Activated naive CD8-positive, alpha-beta T cell treated with anti-CD3 and anti-CD28 coated beads, Interleukin-2, amount 10 ng/mL, durations not matched to agents 7 days and 5 days (primary cell): ENCODE measurements around the gene SCARB1. TPM values are rescaled to one million over a fixed set of nuclear protein-coding genes. Genes with fewer than 3 reads are reported as not detected.
A peak's percentile ranks its signal among the peaks of the same experiment; 100 is the strongest.

Source experiments
- ATAC-seq: fragments of 150-1000 bp; cut with Tn5 transposase; one replicate; pipeline ENCODE4 v1.10.0; 2021; ENCODE audit warnings: low read depth, moderate library complexity
- POLR2A ChIA-PET: fragments of 350-600 bp; sonication (Branson Sonifier 250); formaldehyde crosslinking; loops from one replicate; lab custom pipeline; 2021; ENCODE audit warnings: antibody characterized with exemption; lab: Charles Lee
- DNase-seq: peaks from one replicate; pipeline ENCODE4 v3.0.0; 2021
- H3K27ac Mint-ChIP-seq: one replicate; pipeline ENCODE4 v1.8.0; 2022; ENCODE audit warnings: mild to moderate bottlenecking, mixed read lengths
- H3K27me3 Mint-ChIP-seq: one replicate; pipeline ENCODE4 v1.8.0; 2022; ENCODE audit warnings: mild to moderate bottlenecking, moderate library complexity, mixed read lengths
- H3K36me3 Mint-ChIP-seq: one replicate; pipeline ENCODE4 v1.8.0; 2021; ENCODE audit warnings: mild to moderate bottlenecking, mixed read lengths
- H3K4me1 Mint-ChIP-seq: one replicate; pipeline ENCODE4 v1.8.0; 2021; ENCODE audit warnings: mixed read lengths
- H3K4me3 Mint-ChIP-seq: one replicate; pipeline ENCODE4 v1.8.0; 2022; ENCODE audit warnings: mild to moderate bottlenecking, moderate library complexity, mixed read lengths
- H3K9me3 Mint-ChIP-seq: one replicate; pipeline ENCODE4 v1.8.0; 2021; ENCODE audit warnings: mixed read lengths
- total RNA-seq, 2 experiments: library from RNA; stranded (reverse); gene quantifications; one replicate each; pipeline ENCODE4 v1.2.3, GENCODE V29; 2021

SCARB1 gene
- total RNA-seq, 2 experiments from 2014 or later, result 10.8 to 13.0 TPM

DNA sequence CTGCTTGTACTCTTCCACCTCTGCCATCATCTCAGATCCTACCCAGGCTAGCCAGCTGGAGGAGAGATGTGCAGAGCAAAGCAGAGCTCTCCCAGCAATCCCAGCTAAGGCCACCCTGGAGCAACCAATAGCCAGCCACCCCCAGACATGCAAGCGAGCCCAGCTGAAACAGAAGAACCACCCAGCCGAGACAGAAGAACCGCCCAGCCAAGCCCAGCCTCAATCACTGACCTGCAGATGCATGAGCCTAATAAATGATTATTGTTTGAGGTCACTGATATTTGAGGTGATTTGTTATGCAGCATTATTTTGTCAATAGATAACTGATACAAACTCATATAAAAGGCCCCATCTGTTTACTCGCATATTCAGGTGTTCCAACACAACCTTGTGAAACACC is 106.3 kb downstream of the SCARB1 start:
- peaks cover 15% of the 10 kb centered on the region for H3K4me1 Mint-ChIP-seq
- POLR2A ChIA-PET, result no interaction called here
- DNase-seq (no peak), ATAC-seq (no peak)
- no peak overlapping the region for H3K27ac Mint-ChIP-seq
- H3K9me3 Mint-ChIP-seq, result peaks cover 16% of the 10 kb centered on the region
- H3K4me3 Mint-ChIP-seq, result no peak overlapping the region
- H3K27me3 Mint-ChIP-seq, result peaks cover 26% of the 10 kb centered on the region
- peaks cover 5% of the 10 kb centered on the region for H3K36me3 Mint-ChIP-seq

DNA sequence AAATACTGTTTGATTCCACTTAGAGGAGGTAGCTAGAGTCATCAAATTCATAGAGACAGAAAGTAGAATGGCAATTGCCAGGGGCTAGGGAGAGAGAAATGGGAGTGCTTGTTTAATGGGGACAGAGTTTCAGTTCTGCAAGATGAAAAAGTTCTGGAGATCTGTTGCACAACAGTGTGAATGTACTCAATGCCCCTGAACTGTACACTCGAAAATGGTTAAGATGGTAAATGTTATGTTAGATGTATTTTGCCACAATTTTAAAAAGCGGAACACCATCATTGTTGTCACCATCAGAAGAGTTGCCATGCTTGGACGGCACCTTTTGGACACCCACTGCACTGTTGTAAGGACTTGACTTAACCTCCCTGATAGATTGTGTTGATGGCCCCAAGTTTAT is 106.9 kb downstream of the SCARB1 start:
- DNase-seq (no peak), ATAC-seq (no peak)
- no peak overlapping the region for H3K4me3 Mint-ChIP-seq
- H3K36me3 Mint-ChIP-seq, result peaks cover 5% of the 10 kb centered on the region
- peaks cover 26% of the 10 kb centered on the region for H3K27me3 Mint-ChIP-seq
- POLR2A ChIA-PET, result interaction anchor here (0.5 kb wide), 1 partner anchor 13 kb away, joined by 4 read pairs; no protein-coding TSS in a partner anchor
- H3K27ac Mint-ChIP-seq, result no peak overlapping the region
- H3K4me1 Mint-ChIP-seq, result peaks cover 15% of the 10 kb centered on the region
- H3K9me3 Mint-ChIP-seq, result peaks cover 16% of the 10 kb centered on the region

DNA sequence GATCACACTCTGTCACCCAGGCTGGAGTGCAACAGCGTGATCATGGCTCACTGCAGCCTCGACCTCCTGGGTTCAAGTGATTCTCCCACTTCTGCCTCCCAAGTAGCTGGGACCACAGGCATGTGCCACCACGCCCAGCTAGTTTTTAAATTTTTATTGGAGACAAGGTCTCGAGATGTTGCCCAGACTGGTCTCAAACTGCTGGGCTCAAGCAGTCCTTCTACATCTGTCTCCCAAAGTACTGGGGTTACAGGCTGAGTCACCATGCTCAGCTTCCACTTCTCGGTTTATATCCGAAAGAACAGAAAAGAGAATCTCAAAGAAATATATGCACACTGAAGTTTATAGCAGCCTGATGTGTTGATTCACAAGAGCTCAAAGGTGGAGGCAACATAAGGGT is 107.5 kb downstream of the SCARB1 start:
- DNase-seq (no peak), ATAC-seq (no peak)
- peaks cover 15% of the 10 kb centered on the region for H3K4me1 Mint-ChIP-seq
- H3K27ac Mint-ChIP-seq, result no peak overlapping the region
- H3K27me3 Mint-ChIP-seq, result peaks cover 24% of the 10 kb centered on the region
- H3K9me3 Mint-ChIP-seq, result peaks cover 16% of the 10 kb centered on the region
- no peak overlapping the region for H3K4me3 Mint-ChIP-seq
- H3K36me3 Mint-ChIP-seq, result peaks cover 5% of the 10 kb centered on the region
- POLR2A ChIA-PET, result interaction anchor here (0.5 kb wide), 1 partner anchor 14 kb away, joined by 4 read pairs; no protein-coding TSS in a partner anchor

DNA sequence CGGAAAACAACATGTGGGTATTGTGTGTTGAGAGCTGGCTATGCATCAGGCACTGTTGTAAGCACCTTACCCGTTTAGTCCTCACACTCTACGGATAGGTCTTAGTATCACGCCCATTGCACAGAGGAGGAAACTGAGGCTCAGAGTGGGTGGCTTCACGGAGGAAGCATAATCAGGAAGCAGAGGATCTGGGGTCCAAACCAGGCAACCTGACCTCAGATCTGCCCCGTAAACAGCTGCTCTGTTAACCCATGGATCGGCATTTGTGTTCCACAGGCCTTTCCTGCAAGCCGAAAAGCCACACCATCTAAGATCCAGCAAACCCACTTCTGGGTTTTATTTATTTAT is 107.9 kb downstream of the SCARB1 start:
- Mint-ChIP-seq H3K27me3 (peaks cover 22% of the 10 kb centered on the region), H3K9me3 (peaks cover 16% of the 10 kb centered on the region), H3K27ac (peak overlapping the region; percentile 31), H3K4me3 (peak overlapping the region; percentile 40), H3K4me1 (peaks cover 15% of the 10 kb centered on the region), H3K36me3 (peaks cover 5% of the 10 kb centered on the region)
- DNase-seq (no peak), ATAC-seq (no peak)
- POLR2A ChIA-PET, result interaction anchor here (0.7 kb wide), 1 partner anchor 13 kb away, joined by 3 read pairs; no protein-coding TSS in a partner anchor

DNA sequence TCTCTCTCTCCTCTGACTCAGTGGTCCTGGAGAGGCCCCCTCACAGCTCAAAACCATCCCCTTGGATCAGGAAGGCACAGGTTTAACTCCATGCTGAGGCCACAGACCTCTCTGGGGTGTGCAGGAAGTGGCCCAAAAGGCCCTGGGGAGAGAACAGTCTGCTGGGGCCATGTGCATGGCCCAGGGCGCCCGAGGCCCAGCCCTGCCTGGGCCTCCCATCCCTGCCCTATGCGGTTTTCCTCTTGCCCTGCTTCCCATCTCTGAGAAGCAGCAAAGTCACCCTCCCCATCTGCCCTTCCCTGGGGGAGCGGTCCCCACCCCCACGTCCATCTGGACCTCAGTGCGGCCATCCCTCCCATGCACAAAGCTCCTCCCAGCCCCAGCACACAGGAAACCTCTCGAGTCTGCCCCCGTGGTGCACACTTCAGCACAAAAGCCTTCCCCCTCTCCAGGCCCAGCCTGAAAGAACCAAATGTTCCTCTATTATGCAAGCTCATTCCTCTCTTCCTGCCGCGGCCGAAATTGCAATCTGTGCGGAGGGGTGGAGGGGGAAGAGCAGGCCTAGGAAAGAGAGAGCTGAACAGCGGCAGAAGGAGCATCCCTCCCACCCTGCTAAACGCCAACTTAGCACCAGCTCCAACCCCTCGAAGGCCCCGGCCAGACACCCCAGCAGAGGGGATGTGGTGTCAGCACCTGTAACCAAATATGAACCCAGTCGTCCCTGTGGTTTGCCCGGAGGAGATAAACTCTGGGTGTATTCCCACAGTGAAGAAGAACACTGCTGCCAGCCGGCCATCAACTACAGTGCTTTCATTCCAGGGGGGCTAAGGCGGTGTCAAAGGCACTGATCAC is 108.5 kb downstream of the SCARB1 start:
- DNase-seq, result peak; percentile 59
- peak overlapping the region; percentile 31 for H3K27ac Mint-ChIP-seq
- peaks cover 5% of the 10 kb centered on the region for H3K36me3 Mint-ChIP-seq
- H3K4me1 Mint-ChIP-seq, result peaks cover 15% of the 10 kb centered on the region
- peak overlapping the region; percentile 40 for H3K4me3 Mint-ChIP-seq
- ATAC-seq, result peak; percentile 75
- POLR2A ChIA-PET, result interaction anchor here (0.7 kb wide), 1 partner anchor 14 kb away, joined by 3 read pairs; no protein-coding TSS in a partner anchor
- peaks cover 23% of the 10 kb centered on the region for H3K27me3 Mint-ChIP-seq
- H3K9me3 Mint-ChIP-seq, result peaks cover 16% of the 10 kb centered on the region

DNA sequence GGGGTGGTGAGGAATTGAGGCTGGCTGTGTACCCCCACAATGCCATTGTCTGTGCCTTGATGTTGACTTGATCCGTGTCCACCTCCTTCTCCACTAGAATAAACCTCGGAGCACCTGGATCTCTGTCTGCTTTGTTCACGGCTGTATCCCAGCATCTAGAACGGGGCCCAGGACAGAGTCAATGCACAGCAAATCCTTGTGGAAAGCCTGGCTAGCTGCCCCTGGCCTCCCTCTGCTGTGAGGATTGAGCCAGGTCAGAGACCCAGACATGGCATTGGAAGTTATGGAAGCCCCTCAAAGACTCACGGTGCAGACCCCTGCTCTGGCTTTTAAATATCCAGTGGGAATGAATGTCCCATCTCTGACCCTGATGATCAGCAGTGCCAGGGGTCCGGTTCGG is 109.2 kb downstream of the SCARB1 start:
- H3K36me3 Mint-ChIP-seq, result peaks cover 5% of the 10 kb centered on the region
- POLR2A ChIA-PET, result no interaction called here
- no peak overlapping the region for H3K4me3 Mint-ChIP-seq
- peaks cover 24% of the 10 kb centered on the region for H3K27me3 Mint-ChIP-seq
- no peak overlapping the region for H3K27ac Mint-ChIP-seq
- DNase-seq, result no peak
- H3K9me3 Mint-ChIP-seq, result peaks cover 16% of the 10 kb centered on the region
- no peak for ATAC-seq
- peaks cover 15% of the 10 kb centered on the region for H3K4me1 Mint-ChIP-seq

DNA sequence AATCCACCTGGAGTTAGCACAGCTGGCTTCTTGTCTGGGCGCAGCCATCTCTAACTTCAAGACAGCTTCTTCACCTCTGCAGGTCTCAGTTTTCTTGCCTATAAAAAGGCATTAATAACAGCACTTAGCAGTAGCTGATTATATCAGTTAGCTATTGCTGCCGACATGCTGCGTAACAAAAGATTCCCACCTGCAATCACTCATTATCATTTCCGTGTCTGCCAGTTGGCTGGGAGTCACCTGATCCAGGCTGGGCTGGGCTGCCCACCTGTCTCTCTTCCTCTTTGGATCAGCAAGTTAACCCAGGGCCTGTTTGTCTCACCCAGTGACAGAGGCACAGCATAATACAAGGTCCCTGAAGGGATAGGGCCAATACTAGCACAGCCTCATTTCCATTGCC is 109.7 kb downstream of the SCARB1 start:
- DNase-seq (no peak), ATAC-seq (no peak)
- POLR2A ChIA-PET, result no interaction called here
- Mint-ChIP-seq H3K27me3 (peaks cover 24% of the 10 kb centered on the region), H3K9me3 (peaks cover 16% of the 10 kb centered on the region), H3K4me1 (peaks cover 15% of the 10 kb centered on the region), H3K27ac (no peak overlapping the region), H3K36me3 (peaks cover 5% of the 10 kb centered on the region), H3K4me3 (no peak overlapping the region)

DNA sequence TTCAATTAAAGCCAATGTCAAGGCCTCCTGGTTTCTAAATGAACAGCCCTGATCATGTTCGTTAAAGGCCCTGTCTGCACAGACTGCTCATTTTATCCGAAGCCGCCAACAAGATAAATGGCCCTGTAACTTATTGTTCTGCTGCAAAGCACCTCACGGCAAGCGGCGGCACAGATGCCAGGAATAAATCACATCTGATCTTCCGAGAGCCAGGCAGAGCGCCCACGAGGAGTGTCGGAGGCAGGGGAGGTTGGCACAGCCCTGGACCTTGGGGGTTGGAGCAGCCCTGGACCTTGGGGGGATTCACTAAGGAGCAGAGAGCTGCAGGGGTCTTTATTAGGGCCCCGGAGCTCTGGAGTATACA is 110.5 kb downstream of the SCARB1 start:
- H3K9me3 Mint-ChIP-seq, result peaks cover 16% of the 10 kb centered on the region
- peaks cover 24% of the 10 kb centered on the region for H3K27me3 Mint-ChIP-seq
- peaks cover 15% of the 10 kb centered on the region for H3K4me1 Mint-ChIP-seq
- POLR2A ChIA-PET, result no interaction called here
- no peak for ATAC-seq
- peaks cover 5% of the 10 kb centered on the region for H3K36me3 Mint-ChIP-seq
- no peak for DNase-seq
- H3K4me3 Mint-ChIP-seq, result no peak overlapping the region
- H3K27ac Mint-ChIP-seq, result no peak overlapping the region

DNA sequence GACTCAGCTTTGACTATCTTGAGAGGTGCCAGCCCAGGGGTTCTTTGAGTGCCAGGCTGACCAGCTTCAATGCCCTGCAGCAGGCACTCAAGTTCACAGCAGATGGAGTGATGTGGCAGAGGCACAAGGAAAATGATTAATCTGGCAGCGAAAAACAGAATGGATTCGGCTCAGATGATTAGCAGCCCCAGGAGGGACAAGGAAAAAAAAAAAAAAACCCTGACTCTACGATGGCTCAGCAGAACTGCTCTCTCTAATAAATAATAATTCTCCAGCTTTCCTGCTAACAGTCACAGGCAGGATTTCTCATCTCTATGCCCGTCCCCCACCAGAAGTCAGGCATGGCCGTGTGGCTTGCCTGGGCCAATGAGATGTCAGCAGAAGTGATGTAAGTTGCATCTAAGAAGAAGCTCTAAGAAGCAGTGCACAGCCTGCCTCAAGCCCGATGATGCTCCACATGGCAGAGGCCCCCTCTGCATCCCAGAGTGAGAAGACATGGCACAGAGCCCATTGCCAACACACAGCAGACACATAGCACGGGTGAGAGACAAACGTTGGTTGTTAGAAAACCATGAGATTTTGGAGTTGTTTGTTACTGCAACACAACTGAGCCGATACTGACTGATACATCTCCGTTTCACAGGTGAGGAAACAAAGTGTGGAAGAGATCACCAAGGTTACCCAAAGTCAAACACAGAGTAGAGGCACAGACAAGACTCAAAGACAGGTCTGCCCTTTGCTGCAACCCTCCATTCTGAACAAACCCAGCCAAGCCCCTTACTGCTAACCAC is 111.0 kb downstream of the SCARB1 start:
- no peak for DNase-seq
- peaks cover 24% of the 10 kb centered on the region for H3K27me3 Mint-ChIP-seq
- no peak overlapping the region for H3K4me3 Mint-ChIP-seq
- ATAC-seq, result no peak
- POLR2A ChIA-PET, result no interaction called here
- H3K36me3 Mint-ChIP-seq, result peaks cover 5% of the 10 kb centered on the region
- H3K27ac Mint-ChIP-seq, result no peak overlapping the region
- peaks cover 15% of the 10 kb centered on the region for H3K4me1 Mint-ChIP-seq
- peaks cover 14% of the 10 kb centered on the region for H3K9me3 Mint-ChIP-seq

DNA sequence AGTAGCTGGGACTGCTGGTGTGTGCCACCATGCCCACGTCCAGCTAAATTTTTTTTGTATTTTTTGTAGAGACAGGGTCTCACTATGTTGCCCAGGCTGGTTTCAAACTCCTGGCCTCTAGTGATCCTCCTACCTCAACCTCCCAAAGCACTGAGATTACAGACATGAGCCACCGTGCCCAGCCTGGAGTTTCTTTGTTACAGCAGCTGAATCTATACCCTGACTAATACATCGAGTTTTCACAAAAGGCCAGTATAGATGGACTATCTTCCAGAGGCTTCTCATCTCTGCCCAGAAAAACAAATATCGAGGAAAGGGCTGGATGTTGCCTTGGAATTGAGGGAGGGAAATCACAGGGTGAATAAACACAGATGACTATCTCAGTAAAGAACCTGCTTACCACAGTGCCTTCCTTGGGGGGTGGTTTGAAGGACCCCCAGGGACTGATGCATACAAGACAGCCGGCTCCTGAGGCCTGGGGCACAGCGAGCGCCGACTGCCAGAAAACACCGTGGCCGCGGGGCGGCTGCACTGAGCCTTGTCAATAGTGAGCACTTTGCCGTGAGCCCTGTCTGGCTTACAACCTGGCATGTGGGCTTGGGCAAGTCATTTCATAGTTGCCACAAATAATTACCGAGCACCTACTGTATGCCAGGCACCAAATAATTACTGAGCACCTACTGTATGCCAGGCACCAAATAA is 111.9 kb downstream of the SCARB1 start:
- H3K36me3 Mint-ChIP-seq, result no peaks in the 10 kb centered on the region
- peaks cover 21% of the 10 kb centered on the region for H3K27me3 Mint-ChIP-seq
- POLR2A ChIA-PET, result interaction anchor here (0.6 kb wide), 1 partner anchor 185 kb away, joined by 3 read pairs; no protein-coding TSS in a partner anchor
- H3K9me3 Mint-ChIP-seq, result peaks cover 6% of the 10 kb centered on the region
- DNase-seq (no peak), ATAC-seq (no peak)
- H3K4me3 Mint-ChIP-seq, result no peak overlapping the region
- no peak overlapping the region for H3K27ac Mint-ChIP-seq
- peaks cover 15% of the 10 kb centered on the region for H3K4me1 Mint-ChIP-seq

DNA sequence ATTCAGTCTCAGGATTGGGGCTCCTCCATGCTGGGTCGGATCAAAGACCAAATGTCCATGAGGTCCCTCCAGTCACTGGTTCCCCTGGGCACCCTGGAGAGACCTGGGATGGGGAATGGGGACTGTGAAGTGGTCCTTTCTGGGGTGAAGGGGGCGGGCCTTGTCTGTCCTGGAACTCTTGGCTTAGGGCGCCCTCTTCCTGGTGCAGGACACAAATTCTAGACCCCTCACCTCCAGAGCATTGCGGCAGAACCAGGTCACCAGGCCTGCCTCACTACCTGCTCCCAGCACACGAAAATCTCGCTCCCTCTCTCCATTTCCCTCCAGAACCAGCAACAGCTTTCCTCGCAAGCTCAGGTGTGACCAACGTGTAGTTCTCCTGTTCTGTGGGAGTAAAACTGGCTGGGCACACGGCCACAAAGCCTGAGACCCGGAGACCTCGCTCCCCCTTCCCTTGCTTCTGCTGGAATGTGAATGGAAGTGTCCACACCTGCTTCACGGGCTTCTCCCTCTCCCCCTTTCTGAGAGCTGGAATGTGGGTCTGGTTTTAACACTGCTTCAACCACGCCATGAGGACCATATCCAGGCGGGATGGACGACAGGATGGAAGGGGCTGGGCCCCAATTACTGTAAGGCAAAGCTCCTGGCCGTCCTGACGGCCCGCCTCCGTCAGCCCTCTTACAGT is 112.7 kb downstream of the SCARB1 start:
- DNase-seq (no peak), ATAC-seq (no peak)
- no peak overlapping the region for H3K27ac Mint-ChIP-seq
- H3K36me3 Mint-ChIP-seq, result no peaks in the 10 kb centered on the region
- POLR2A ChIA-PET, result no interaction called here
- H3K4me3 Mint-ChIP-seq, result no peak overlapping the region
- peaks cover 6% of the 10 kb centered on the region for H3K9me3 Mint-ChIP-seq
- H3K4me1 Mint-ChIP-seq, result peaks cover 21% of the 10 kb centered on the region
- H3K27me3 Mint-ChIP-seq, result peaks cover 26% of the 10 kb centered on the region

DNA sequence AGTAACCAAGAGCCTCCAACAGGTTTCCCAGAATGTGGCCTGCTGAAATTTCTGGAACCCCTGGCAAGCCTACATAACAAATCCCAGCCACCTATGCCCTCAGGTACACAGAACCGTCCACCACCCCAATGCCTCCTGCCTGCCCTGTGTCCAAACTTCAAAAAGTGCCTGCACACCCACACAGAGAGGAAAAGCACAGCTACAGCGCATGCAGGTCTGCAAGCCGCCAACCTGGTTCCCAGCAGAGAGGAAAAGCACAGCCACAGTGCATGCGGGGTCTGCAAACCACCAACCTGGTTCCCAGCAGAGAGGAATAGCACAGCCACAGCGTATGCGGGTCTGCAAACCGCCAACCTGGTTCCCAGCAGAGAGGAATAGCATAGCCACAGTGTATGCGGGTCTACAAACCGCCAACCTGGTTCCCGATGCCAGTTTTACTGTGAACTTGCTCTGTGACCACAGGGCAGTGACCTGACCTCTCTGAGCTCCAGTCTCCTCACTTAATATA is 113.5 kb downstream of the SCARB1 start:
- Mint-ChIP-seq H3K4me3 (no peak overlapping the region), H3K36me3 (no peaks in the 10 kb centered on the region), H3K9me3 (peaks cover 6% of the 10 kb centered on the region), H3K27ac (no peak overlapping the region), H3K27me3 (peaks cover 29% of the 10 kb centered on the region), H3K4me1 (peaks cover 16% of the 10 kb centered on the region)
- DNase-seq (no peak), ATAC-seq (no peak)
- POLR2A ChIA-PET, result no interaction called here
